Measurements from ENCODE around the gene MRPS34. TPM values are rescaled to one million over a fixed set of nuclear protein-coding genes. Genes with fewer than 3 reads are reported as not detected.
A peak's percentile ranks its signal among the peaks of the same experiment; 100 is the strongest.

The MRPS34 gene
- total and polyA plus RNA-seq, 9 of the 15 experiments (the other 6 are each of a cell fraction or from before 2014, with no cell fraction given) = 5.2 to 334 (median 92.8) TPM

GRCh38 chr16:1763521-1764511 is 9.1 kb downstream of the MRPS34 start (continued):
- TF ChIP-seq ZBTB33 (CRISPR knock-in tag; IDR thresholded peaks at IDR 0.05) = peak; percentile 99
- peak; percentile 40; the same call in 1 of the 2 replicates for TF ChIP-seq STAG1 (CRISPR knock-in tag; IDR thresholded peaks at IDR 0.05; ENCODE audit: borderline replicate concordance)
- 0 out of 4 replicates have a peak, but pooled peaks of 1 of the 2 experiments have one; percentile 20 for TF ChIP-seq HDAC1 (IDR thresholded peaks at IDR 0.05)
- TF ChIP-seq NBN (IDR thresholded peaks at IDR 0.05; ENCODE audit: low read depth) = no peak
- 0 out of 2 replicates have a peak, but pooled peaks have one; percentile 10 for TF ChIP-seq CBFA2T2 (conservative IDR thresholded peaks at IDR 0.05)
- no peak for TF ChIP-seq MAFF (IDR thresholded peaks at IDR 0.05; ENCODE audit: low read length)
- 0 out of 2 replicates have a peak, but pooled peaks have one; percentile 15 for TF ChIP-seq CREM (IDR thresholded peaks at IDR 0.05; ENCODE audit: low read depth)
- peak in 1 of 2 experiments; percentile 62; a peak in 1 of 3 replicates for TF ChIP-seq CBX3 (IDR thresholded peaks at IDR 0.05; ENCODE audit: borderline replicate concordance in 1 of 2, low read length in 2 of 2)
- 0 out of 2 replicates have a peak, but pooled peaks have one; percentile 36 for TF ChIP-seq USF1 (CRISPR knock-in tag; IDR thresholded peaks at IDR 0.05)
- no peak for TF ChIP-seq ZEB2 (IDR thresholded peaks at IDR 0.05)
- no peak for TF ChIP-seq FOXA1 (IDR thresholded peaks at IDR 0.05; ENCODE audit: borderline replicate concordance)
- TF ChIP-seq RB1 (IDR thresholded peaks at IDR 0.05; ENCODE audit: low read depth) = 0 out of 2 replicates have a peak, but pooled peaks have one; percentile 52
- TF ChIP-seq, protein P1, sequence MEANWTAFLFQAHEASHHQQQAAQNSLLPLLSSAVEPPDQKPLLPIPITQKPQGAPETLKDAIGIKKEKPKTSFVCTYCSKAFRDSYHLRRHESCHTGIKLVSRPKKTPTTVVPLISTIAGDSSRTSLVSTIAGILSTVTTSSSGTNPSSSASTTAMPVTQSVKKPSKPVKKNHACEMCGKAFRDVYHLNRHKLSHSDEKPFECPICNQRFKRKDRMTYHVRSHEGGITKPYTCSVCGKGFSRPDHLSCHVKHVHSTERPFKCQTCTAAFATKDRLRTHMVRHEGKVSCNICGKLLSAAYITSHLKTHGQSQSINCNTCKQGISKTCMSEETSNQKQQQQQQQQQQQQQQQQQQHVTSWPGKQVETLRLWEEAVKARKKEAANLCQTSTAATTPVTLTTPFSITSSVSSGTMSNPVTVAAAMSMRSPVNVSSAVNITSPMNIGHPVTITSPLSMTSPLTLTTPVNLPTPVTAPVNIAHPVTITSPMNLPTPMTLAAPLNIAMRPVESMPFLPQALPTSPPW (CRISPR knock-in tag; IDR thresholded peaks at IDR 0.05) = peak; percentile 82
- TF ChIP-seq ZNF197 (CRISPR knock-in tag; IDR thresholded peaks at IDR 0.05; ENCODE audit: low read depth) = no peak
- TF ChIP-seq MXD1 (CRISPR knock-in tag; IDR thresholded peaks at IDR 0.05; ENCODE audit: borderline replicate concordance, poor library complexity, severe bottlenecking) = no peak
- no peak for TF ChIP-seq CCNT2 (IDR thresholded peaks at IDR 0.05; ENCODE audit: borderline replicate concordance, extremely low read depth, insufficient read length, low read depth, low read length)
- no peak for TF ChIP-seq PREB (CRISPR knock-in tag; IDR thresholded peaks at IDR 0.05)
- 0 out of 2 replicates have a peak, but pooled peaks have one; percentile 28 for TF ChIP-seq ERF (CRISPR knock-in tag; IDR thresholded peaks at IDR 0.05)
